Measurements from ENCODE around the gene LYAR.

LYAR gene

GRCh38 chr4:4277531-4277930 lies 12.4 kb downstream of the LYAR start:
- ATAC-seq: no peak
- no peak for TF ChIP-seq OSR1 (CRISPR knock-in tag; IDR thresholded peaks at IDR 0.05)

GRCh38 chr4:4274226-4274625 lies 15.7 kb downstream of the LYAR start:
- no peak for ATAC-seq
- TF ChIP-seq PATZ1 (CRISPR knock-in tag; IDR thresholded peaks at IDR 0.05; ENCODE audit: borderline replicate concordance) (no peak), ZFP3 (CRISPR knock-in tag; IDR thresholded peaks at IDR 0.05) (no peak), TCF4 (CRISPR knock-in tag; IDR thresholded peaks at IDR 0.05; ENCODE audit: borderline replicate concordance) (no peak), RARB (CRISPR knock-in tag; IDR thresholded peaks at IDR 0.05) (no peak), ZC3H10 (CRISPR knock-in tag; IDR thresholded peaks at IDR 0.05) (no peak), ARNTL (CRISPR knock-in tag; IDR thresholded peaks at IDR 0.05; ENCODE audit: borderline replicate concordance, low read depth) (no peak), TOX (CRISPR knock-in tag; IDR thresholded peaks at IDR 0.05; ENCODE audit: borderline replicate concordance) (no peak), TSHZ2 (CRISPR knock-in tag; IDR thresholded peaks at IDR 0.05) (no peak), ZFP30 (CRISPR knock-in tag; IDR thresholded peaks at IDR 0.05) (no peak), CSDC2 (CRISPR knock-in tag; IDR thresholded peaks at IDR 0.05) (no peak), CREB5 (CRISPR knock-in tag; IDR thresholded peaks at IDR 0.05; ENCODE audit: low read depth) (no peak), ESRRG (CRISPR knock-in tag; IDR thresholded peaks at IDR 0.05) (no peak), SNAI2 (CRISPR knock-in tag; IDR thresholded peaks at IDR 0.05) (no peak), PPARA (CRISPR knock-in tag; IDR thresholded peaks at IDR 0.05; ENCODE audit: borderline replicate concordance) (no peak), ISL1 (CRISPR knock-in tag; IDR thresholded peaks at IDR 0.05) (no peak), CSRNP3 (CRISPR knock-in tag; IDR thresholded peaks at IDR 0.05) (no peak), GLIS3 (CRISPR knock-in tag; IDR thresholded peaks at IDR 0.05) (no peak), ZNF565 (CRISPR knock-in tag; conservative IDR thresholded peaks at IDR 0.05; ENCODE audit: low read depth) (no peak), POU6F1 (CRISPR knock-in tag; IDR thresholded peaks at IDR 0.05; ENCODE audit: borderline replicate concordance, low read depth) (no peak), BACH2 (CRISPR knock-in tag; IDR thresholded peaks at IDR 0.05; ENCODE audit: borderline replicate concordance) (no peak)

- TF ChIP-seq ISL1 (CRISPR knock-in tag; IDR thresholded peaks at IDR 0.05) (no peak), CSDC2 (CRISPR knock-in tag; IDR thresholded peaks at IDR 0.05) (no peak), TSHZ2 (CRISPR knock-in tag; IDR thresholded peaks at IDR 0.05) (no peak), ZNF70 (CRISPR knock-in tag; IDR thresholded peaks at IDR 0.05) (no peak), OSR1 (CRISPR knock-in tag; IDR thresholded peaks at IDR 0.05) (no peak), ESRRG (CRISPR knock-in tag; IDR thresholded peaks at IDR 0.05) (no peak), POU6F1 (CRISPR knock-in tag; IDR thresholded peaks at IDR 0.05; ENCODE audit: borderline replicate concordance, low read depth) (no peak), PPARA (CRISPR knock-in tag; IDR thresholded peaks at IDR 0.05; ENCODE audit: borderline replicate concordance) (no peak), TCF4 (CRISPR knock-in tag; IDR thresholded peaks at IDR 0.05; ENCODE audit: borderline replicate concordance) (no peak), RARB (CRISPR knock-in tag; IDR thresholded peaks at IDR 0.05) (no peak), ZFP3 (CRISPR knock-in tag; IDR thresholded peaks at IDR 0.05) (no peak), ZFP30 (CRISPR knock-in tag; IDR thresholded peaks at IDR 0.05) (no peak), GLIS3 (CRISPR knock-in tag; IDR thresholded peaks at IDR 0.05) (no peak), ARNTL (CRISPR knock-in tag; IDR thresholded peaks at IDR 0.05; ENCODE audit: borderline replicate concordance, low read depth) (no peak)
- peak; percentile 41; the same call in 2 of the 3 replicates for ATAC-seq
Observed at GRCh38 chr4:4271912-4272311, 18.0 kb downstream of the LYAR start.
